Fibroblast of skin of back (primary cell): ENCODE data around the gene PDSS2.
"Not testable (repeated sequence)": the region's sequence is repeated elsewhere in the genome, so short reads cannot be mapped to it uniquely, and the experiment has no call there.

Source experiments
- DNase-seq: peaks from one replicate; pipeline ENCODE4 v3.0.0-alpha.2; 2013

The PDSS2 gene

GRCh38 chr6:107209406-107210305, 249.7 kb downstream of the PDSS2 start:
- no peak for DNase-seq

DNA sequence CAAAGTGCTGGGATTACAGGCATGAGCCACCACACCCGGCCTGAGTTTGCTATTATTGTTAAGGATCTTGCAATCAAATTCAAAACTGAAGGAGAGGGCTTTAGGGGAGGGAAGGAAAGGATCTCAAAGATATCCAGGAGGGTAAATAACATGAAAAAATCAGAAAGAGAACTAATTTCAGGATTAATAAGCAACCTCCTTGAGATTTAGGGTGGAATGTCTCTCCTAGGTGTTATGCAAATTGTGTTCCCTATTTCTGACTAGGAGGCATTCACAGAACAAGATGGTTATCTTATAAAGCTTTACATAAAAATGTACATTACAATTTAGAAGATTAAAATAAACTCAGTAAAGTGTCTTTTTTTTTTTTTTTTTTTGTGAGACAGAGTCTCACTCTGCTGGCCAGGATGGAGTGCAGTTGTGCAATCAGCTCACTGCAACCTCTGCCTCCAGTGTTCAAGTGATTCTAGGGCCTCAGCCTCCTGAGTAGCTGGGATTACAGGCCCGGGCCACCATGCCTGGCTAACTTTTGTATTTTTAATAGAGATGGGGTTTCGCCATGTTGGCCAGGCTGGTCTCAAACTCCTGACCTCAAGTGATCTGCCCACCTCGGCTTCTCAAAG, 252.0 kb downstream of the PDSS2 start:
- DNase-seq = no peak

DNA sequence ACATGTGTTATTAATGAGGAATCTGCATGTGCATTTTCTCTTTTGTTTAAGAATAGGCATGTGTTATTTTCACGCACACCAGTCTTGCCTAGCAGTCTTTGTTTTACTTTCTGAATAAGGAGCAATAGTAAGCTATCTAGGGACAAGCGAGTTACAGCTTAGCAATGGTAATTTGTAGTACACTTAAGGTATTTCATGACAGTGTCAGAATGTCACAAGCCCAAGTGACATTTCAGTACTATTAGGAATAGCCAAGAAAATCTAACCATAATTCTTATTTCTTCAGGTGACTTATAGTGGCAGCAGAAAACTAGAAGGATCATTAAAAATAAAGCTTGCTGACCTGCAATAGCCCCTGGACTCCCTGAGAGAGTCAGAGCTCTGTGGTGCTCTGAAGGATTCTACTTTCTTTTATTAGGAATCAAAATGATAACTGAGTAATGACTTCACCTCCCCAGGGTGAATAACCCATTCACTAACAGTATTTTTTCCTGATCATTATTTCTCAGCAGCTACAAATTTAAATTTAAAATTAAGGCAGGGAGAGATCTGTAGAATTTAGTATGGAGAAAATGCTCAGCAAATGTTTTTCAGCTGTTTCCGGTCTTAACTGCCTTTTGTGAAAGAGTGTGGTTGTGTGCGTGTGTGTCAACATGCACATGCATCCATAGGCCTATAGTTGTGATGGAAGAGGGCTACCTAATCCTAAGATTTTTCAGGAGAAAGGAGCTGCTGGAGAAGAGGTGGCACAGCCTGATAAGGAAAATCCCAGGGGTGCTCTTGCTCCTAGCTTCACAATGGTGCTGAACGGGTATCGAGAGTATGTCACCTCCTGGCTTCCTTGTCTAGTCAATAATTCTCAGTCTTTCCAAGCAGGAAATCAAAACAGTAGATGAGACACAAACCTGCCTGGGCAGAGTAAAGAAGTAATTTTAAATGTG, 254.0 kb downstream of the PDSS2 start:
- no peak for DNase-seq

- DNase-seq = no peak
These were observed 256.4 kb downstream of the PDSS2 start for GRCh38 chr6:107202876-107203468.

GRCh38 chr6:107198631-107199416, 260.5 kb downstream of the PDSS2 start:
- no peak for DNase-seq

DNA sequence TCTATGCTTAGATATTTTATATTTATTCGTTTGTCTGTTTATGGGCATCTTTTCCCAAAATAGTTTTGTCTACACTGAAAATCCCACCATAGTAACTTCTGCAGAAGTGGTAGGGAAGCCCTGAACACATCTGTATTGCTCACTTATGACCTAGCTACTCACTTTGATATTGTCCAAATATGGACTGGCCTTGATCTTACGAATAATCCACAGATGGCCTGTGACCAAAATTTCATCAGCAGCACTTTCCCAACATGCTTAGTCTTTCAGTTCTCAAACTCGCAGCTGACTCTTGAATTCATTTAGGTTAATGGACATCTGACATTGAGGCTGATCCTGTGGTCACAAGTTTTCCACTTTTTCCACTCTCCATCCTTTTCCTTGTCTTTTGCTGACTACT, 263.2 kb downstream of the PDSS2 start:
- DNase-seq = no peak

DNA sequence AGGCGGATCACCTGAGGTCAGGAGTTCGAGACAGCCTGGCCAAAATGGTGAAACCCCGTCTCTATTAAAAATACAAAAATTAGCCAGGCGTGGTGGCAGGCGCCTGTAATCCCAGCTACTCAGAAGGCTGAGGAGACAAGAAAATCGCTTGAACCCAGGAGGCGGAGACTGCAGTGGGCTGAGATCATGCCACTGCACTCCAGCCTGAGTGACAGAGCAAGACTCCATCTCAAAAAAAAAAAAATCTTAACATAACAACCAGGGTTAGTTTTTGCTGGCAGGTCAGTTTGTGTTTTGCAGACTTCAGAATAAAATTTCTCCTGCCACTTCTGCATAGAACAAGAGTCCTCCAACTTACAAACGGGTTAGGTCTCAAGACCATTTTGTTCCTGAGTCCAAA, 264.6 kb downstream of the PDSS2 start:
- not testable (repeated sequence) for DNase-seq

- DNase-seq = no peak
These were observed 266.5 kb downstream of the PDSS2 start for GRCh38 chr6:107192830-107193229.

- no peak for DNase-seq
These were observed 271.7 kb downstream of the PDSS2 start for GRCh38 chr6:107187630-107188029.

DNA sequence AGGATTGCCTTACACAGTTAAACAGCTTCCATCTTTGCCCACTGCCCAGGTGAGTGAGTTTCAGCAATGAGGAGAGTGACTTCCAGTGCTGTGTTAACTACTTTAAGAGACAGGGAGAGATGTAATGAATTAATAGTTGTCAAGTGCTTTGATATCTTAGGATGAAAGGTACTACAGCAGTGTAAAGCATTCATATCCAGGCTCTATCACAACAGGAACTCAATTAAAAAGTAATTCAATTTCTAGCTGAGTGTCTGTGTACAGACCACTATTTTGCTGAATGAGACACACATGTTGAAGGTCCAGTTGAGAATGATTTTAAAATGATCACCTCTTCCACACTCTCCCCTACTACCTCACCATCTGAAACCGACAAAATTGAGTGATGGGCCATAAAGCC, 273.3 kb downstream of the PDSS2 start:
- no peak for DNase-seq

DNA sequence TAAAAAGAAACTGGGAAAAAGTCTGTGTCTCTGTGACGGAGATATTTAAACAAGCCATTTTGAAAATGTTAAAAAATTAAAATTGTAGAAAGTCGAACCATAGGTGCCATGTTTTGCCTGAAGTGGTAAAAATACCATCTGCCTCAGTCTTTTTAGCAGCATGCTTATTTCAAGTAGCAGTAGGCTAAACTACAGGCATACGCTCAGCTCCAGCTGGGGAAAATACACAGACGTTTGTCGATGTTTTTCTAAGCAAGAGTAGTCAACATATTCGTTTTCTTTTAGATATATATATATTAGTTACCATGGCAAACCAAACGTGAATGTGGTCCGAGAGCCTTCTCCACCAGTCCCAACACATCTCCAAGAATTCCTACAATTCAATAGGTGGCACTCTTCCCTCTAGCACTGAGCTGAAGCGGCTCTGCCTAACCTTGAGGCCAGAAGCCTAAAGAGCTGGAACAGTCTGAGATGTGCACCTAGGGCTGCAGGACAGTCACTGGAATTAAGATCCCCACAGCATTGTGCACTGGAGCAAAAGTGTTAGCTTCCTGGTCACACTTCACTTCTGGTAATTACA, 273.9 kb downstream of the PDSS2 start:
- DNase-seq = peak; percentile 2

GRCh38 chr6:107184435-107184834, 274.9 kb downstream of the PDSS2 start:
- DNase-seq = no peak

- no peak for DNase-seq
These were observed 279.3 kb downstream of the PDSS2 start for GRCh38 chr6:107180099-107180498.

DNA sequence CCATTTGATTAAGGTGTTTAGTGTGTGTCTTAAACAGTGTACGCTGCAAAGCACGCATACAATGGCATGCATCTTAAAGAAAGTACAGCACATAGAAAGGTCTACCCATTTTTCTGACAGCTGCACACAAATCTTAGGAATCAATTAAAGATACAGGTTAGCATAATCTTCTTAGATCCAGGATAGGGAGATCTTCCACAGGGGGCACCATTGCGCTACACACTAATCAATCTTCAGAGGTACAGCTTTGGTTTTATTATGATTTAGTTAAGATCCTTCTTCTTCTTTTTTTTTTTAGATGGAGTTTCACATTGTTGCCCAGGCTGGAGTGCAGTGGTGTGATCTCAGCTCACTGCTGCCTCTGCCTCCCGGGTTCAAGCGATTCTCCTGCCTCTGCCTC, 280.4 kb downstream of the PDSS2 start:
- DNase-seq = no peak

DNA sequence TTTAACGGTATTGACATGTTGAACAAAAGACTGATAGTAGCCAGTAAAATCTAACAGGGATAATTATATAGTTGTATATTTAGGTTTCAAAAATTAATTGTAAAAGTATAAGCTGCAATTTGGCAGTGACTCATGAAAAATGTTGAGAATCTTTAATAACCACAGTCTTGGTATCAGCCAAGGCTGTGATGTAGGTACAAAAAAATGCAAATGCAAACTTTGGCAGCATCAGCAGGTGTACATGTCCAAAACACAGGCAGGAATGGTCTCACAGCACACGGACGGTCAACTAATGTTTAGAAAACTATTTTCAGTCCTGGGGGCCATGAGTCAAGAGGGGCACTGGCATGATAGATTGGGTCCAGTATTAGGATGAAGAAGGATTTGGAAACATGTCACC, 285.6 kb downstream of the PDSS2 start:
- DNase-seq = peak; percentile 36

- DNase-seq = no peak
These were observed 287.9 kb downstream of the PDSS2 start for GRCh38 chr6:107171513-107171912.

- not testable (repeated sequence) for DNase-seq
These were observed 295.1 kb downstream of the PDSS2 start for GRCh38 chr6:107164299-107164698.

- DNase-seq = no peak
These were observed 297.8 kb downstream of the PDSS2 start for GRCh38 chr6:107161521-107161920.

GRCh38 chr6:107156617-107157016, 302.7 kb downstream of the PDSS2 start:
- no peak for DNase-seq

GRCh38 chr6:107154801-107155160, 304.6 kb downstream of the PDSS2 start:
- no peak for DNase-seq

- DNase-seq = no peak
These were observed 305.1 kb downstream of the PDSS2 start for GRCh38 chr6:107154131-107154800.
